Medulla oblongata (tissue), 1 donor: Measurements from ENCODE around the gene ZNF350.
"Not testable (repeated sequence)": the region's sequence is repeated elsewhere in the genome, so short reads cannot be mapped to it uniquely, and the experiment has no call there.

Source experiments
- DNase-seq: peaks from one replicate; pipeline ENCODE4 v3.0.0-alpha.2; 2015; ENCODE audit errors: extremely low spot score

ZNF350 gene

GRCh38 chr19:51971624-51972023 is 15.0 kb downstream of the ZNF350 start:
- DNase-seq, result no peak

- DNase-seq, result no peak
Observed at GRCh38 chr19:51970718-51971117, 15.9 kb downstream of the ZNF350 start.

GRCh38 chr19:51965583-51965982 is 21.1 kb downstream of the ZNF350 start:
- no peak for DNase-seq

- not testable (repeated sequence) for DNase-seq
Observed at GRCh38 chr19:51960621-51961233, 25.9 kb downstream of the ZNF350 start.

- DNase-seq, result no peak
Observed at GRCh38 chr19:51959791-51960190, 26.8 kb downstream of the ZNF350 start.

- DNase-seq, result not testable (repeated sequence)
Observed at GRCh38 chr19:51957846-51958245, 28.8 kb downstream of the ZNF350 start.

GRCh38 chr19:51948975-51949374 is 37.7 kb downstream of the ZNF350 start:
- DNase-seq, result peak; percentile 42

GRCh38 chr19:51946602-51947001 is 40.0 kb downstream of the ZNF350 start:
- no peak for DNase-seq

GRCh38 chr19:51944798-51945552 is 41.7 kb downstream of the ZNF350 start:
- no peak for DNase-seq

- DNase-seq, result no peak
Observed at GRCh38 chr19:51938936-51939335, 47.7 kb downstream of the ZNF350 start.

- no peak for DNase-seq
Observed at GRCh38 chr19:51931921-51932320, 54.7 kb downstream of the ZNF350 start.

GRCh38 chr19:51927859-51928258 is 58.8 kb downstream of the ZNF350 start:
- DNase-seq, result no peak

GRCh38 chr19:51926784-51927741 is 59.6 kb downstream of the ZNF350 start, which contains the start of gene ZNF613:
ZNF613 (plus strand) TSS chr19:51927472; CDS start chr19:51936221, 8,749 bp downstream.
- DNase-seq, result peak; percentile 96

GRCh38 chr19:51926426-51926783 is 60.2 kb downstream of the ZNF350 start:
- DNase-seq, result no peak

GRCh38 chr19:51921949-51922348 is 64.7 kb downstream of the ZNF350 start:
- DNase-seq, result no peak

GRCh38 chr19:51919606-51920005 is 67.0 kb downstream of the ZNF350 start:
- no peak for DNase-seq

GRCh38 chr19:51916167-51916566 is 70.5 kb downstream of the ZNF350 start:
- no peak for DNase-seq

- no peak for DNase-seq
Observed at GRCh38 chr19:51915324-51915867, 71.2 kb downstream of the ZNF350 start.
